ENCODE results near the gene CBFB.
A peak's percentile ranks its signal among the peaks of the same experiment; 100 is the strongest.

Gene CBFB

GRCh38 chr16:67147437-67148140 is 118.6 kb downstream of the CBFB start:
- ChIA-PET CTCF (no interaction called here), POLR2A (no interaction called here)
- H3K4me3 ChIP-seq (ENCODE audit: control insufficient read depth in 1 of 7, extremely low read depth in 1 of 7, insufficient read depth in 4 of 7, low read depth in 2 of 7, low read length in 6 of 7), result no peak overlapping the region
- DNase-seq, result no peak
- no peaks in the 10 kb centered on the region for H3K9me3 ChIP-seq (ENCODE audit: control extremely low read depth in 1 of 5, control insufficient read depth in 4 of 5, insufficient read depth in 2 of 5, low read depth in 1 of 5, low read length in 4 of 5)
- H3K27ac ChIP-seq (ENCODE audit: insufficient read depth in 1 of 2, low read depth in 1 of 2, low read length in 2 of 2, poor library complexity in 1 of 2, severe bottlenecking in 2 of 2), result no peak overlapping the region
- peaks cover 0 to 17% (median 0%) of the 10 kb centered on the region in 5 experiments for H3K27me3 ChIP-seq (replicated peaks in 2 of 5; ENCODE audit: control insufficient read depth in 4 of 5, insufficient read depth in 5 of 5, low read length in 4 of 5)
- 97% methylated on average over 4 of the region's 4 CpGs for WGBS (ENCODE audit: insufficient coverage)
- H3K4me1 ChIP-seq (ENCODE audit: control extremely low read depth in 1 of 4, control insufficient read depth in 4 of 4, insufficient read depth in 4 of 4, low read length in 3 of 4), result peaks cover 0 to 11% (median 10%) of the 10 kb centered on the region in 4 experiments
- H3K36me3 ChIP-seq (ENCODE audit: control insufficient read depth in 4 of 4, insufficient read depth in 4 of 4, low read length in 3 of 4), result peaks cover 13 to 64% (median 54%) of the 10 kb centered on the region in 4 experiments

DNA sequence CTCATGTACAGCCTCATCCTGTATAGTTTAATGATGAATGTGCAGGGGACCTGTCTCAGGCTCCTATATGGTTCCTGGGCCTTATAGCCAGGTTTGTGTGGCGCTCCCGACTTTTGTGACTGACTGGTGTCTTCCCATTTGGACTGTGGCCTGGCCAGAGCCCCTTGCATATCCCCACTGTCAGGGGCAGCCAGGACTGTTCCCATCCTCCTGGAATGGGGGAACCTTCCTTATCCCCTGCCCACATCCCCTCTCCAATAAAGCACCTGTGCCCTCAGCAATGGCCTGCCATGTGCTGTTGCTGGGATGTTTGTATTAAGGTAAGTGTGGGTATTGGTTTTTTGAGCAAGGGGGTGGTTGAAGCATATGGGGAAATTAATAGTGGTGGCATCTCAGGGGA is 119.3 kb downstream of the CBFB start:
- ChIA-PET CTCF (interaction anchor here (3.9 kb wide), 1 partner anchor 9 kb away, joined by 19 read pairs; no protein-coding TSS in a partner anchor), POLR2A (no interaction called here)
- no peak for DNase-seq
- peaks cover 0 to 11% (median 10%) of the 10 kb centered on the region in 4 experiments for H3K4me1 ChIP-seq (ENCODE audit: control extremely low read depth in 1 of 4, control insufficient read depth in 4 of 4, insufficient read depth in 4 of 4, low read length in 3 of 4)
- no peaks in the 10 kb centered on the region for H3K9me3 ChIP-seq (ENCODE audit: control extremely low read depth in 1 of 5, control insufficient read depth in 4 of 5, insufficient read depth in 2 of 5, low read depth in 1 of 5, low read length in 4 of 5)
- 89% methylated on average over 2 of the region's 2 CpGs for WGBS (ENCODE audit: insufficient coverage)
- peaks cover 13 to 58% (median 49%) of the 10 kb centered on the region in 4 experiments for H3K36me3 ChIP-seq (ENCODE audit: control insufficient read depth in 4 of 4, insufficient read depth in 4 of 4, low read length in 3 of 4)
- peaks cover 0 to 17% (median 3%) of the 10 kb centered on the region in 5 experiments for H3K27me3 ChIP-seq (replicated peaks in 2 of 5; ENCODE audit: control insufficient read depth in 4 of 5, insufficient read depth in 5 of 5, low read length in 4 of 5)
- H3K4me3 ChIP-seq (ENCODE audit: control insufficient read depth in 1 of 7, extremely low read depth in 1 of 7, insufficient read depth in 4 of 7, low read depth in 2 of 7, low read length in 6 of 7), result no peak overlapping the region
- H3K27ac ChIP-seq (ENCODE audit: insufficient read depth in 1 of 2, low read depth in 1 of 2, low read length in 2 of 2, poor library complexity in 1 of 2, severe bottlenecking in 2 of 2), result no peak overlapping the region

DNA sequence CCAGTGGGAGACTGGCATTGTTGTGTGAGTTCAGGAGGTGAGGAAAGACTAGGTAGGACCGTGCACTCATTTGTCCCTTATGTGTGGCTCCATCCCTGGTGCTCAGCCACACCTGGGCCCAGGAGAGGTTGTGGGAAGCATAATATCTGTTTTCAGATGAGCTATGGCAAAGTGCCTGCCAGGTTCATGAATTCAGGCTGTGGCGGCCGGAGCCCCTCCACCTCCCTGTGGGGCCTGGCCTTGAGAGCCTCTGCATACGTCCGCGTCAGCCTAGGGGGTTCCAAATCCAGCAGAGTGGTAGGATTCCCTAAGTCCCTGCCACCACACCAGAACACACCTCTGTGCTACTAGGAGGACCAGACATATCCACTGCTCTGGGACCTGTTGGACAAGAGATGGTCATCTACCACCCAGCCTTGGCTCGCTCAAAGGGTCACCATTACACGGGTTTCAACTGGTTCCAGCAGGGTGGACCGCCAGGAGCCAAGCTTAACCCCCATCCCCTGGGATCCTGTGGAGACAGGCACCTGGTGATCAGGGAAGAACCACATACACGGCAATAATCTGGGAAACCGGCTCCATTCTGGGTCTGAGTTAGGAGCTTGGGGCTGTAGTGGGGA is 119.8 kb downstream of the CBFB start:
- no peak overlapping the region for H3K4me3 ChIP-seq (ENCODE audit: control insufficient read depth in 1 of 7, extremely low read depth in 1 of 7, insufficient read depth in 4 of 7, low read depth in 2 of 7, low read length in 6 of 7)
- no peak overlapping the region for H3K27ac ChIP-seq (ENCODE audit: insufficient read depth in 1 of 2, low read depth in 1 of 2, low read length in 2 of 2, poor library complexity in 1 of 2, severe bottlenecking in 2 of 2)
- ChIA-PET CTCF (interaction anchor here (1.1 to 3.9 kb wide), 4 partner anchors 9 to 131 kb away, joined by 3 to 19 read pairs (median 4); no protein-coding TSS in a partner anchor), POLR2A (no interaction called here)
- H3K9me3 ChIP-seq (ENCODE audit: control extremely low read depth in 1 of 5, control insufficient read depth in 4 of 5, insufficient read depth in 2 of 5, low read depth in 1 of 5, low read length in 4 of 5), result no peaks in the 10 kb centered on the region
- 100% methylated on average over 10 of the region's 11 CpGs for WGBS (ENCODE audit: insufficient coverage)
- peaks cover 10 to 53% (median 45%) of the 10 kb centered on the region in 4 experiments for H3K36me3 ChIP-seq (ENCODE audit: control insufficient read depth in 4 of 4, insufficient read depth in 4 of 4, low read length in 3 of 4)
- H3K4me1 ChIP-seq (ENCODE audit: control extremely low read depth in 1 of 4, control insufficient read depth in 4 of 4, insufficient read depth in 4 of 4, low read length in 3 of 4), result peaks cover 0 to 15% (median 13%) of the 10 kb centered on the region in 4 experiments
- peaks cover 0 to 17% (median 3%) of the 10 kb centered on the region in 5 experiments for H3K27me3 ChIP-seq (replicated peaks in 2 of 5; ENCODE audit: control insufficient read depth in 4 of 5, insufficient read depth in 5 of 5, low read length in 4 of 5)
- no peak for DNase-seq

- ChIA-PET POLR2A (no interaction called here), CTCF (interaction anchor here (1.1 to 3.9 kb wide), 4 partner anchors 10 to 132 kb away, joined by 3 to 19 read pairs (median 4); no protein-coding TSS in a partner anchor)
- no peaks in the 10 kb centered on the region for H3K9me3 ChIP-seq (ENCODE audit: control extremely low read depth in 1 of 5, control insufficient read depth in 4 of 5, insufficient read depth in 2 of 5, low read depth in 1 of 5, low read length in 4 of 5)
- H3K36me3 ChIP-seq (ENCODE audit: control insufficient read depth in 4 of 4, insufficient read depth in 4 of 4, low read length in 3 of 4), result peaks cover 5 to 47% (median 38%) of the 10 kb centered on the region in 4 experiments
- peaks cover 0 to 19% (median 15%) of the 10 kb centered on the region in 4 experiments for H3K4me1 ChIP-seq (ENCODE audit: control extremely low read depth in 1 of 4, control insufficient read depth in 4 of 4, insufficient read depth in 4 of 4, low read length in 3 of 4)
- H3K27me3 ChIP-seq (replicated peaks in 2 of 5; ENCODE audit: control insufficient read depth in 4 of 5, insufficient read depth in 5 of 5, low read length in 4 of 5), result peaks cover 0 to 19% (median 4%) of the 10 kb centered on the region in 5 experiments
- DNase-seq, result no peak
- H3K4me3 ChIP-seq (ENCODE audit: control insufficient read depth in 1 of 7, extremely low read depth in 1 of 7, insufficient read depth in 4 of 7, low read depth in 2 of 7, low read length in 6 of 7), result peak overlapping the region in 2 of 7 experiments; percentile 78 to 82
- no peak overlapping the region for H3K27ac ChIP-seq (ENCODE audit: insufficient read depth in 1 of 2, low read depth in 1 of 2, low read length in 2 of 2, poor library complexity in 1 of 2, severe bottlenecking in 2 of 2)
- 82% methylated on average over 76 of the region's 77 CpGs for WGBS (ENCODE audit: insufficient coverage)
Measured at GRCh38 chr16:67149276-67150046, 120.5 kb downstream of the CBFB start.

DNA sequence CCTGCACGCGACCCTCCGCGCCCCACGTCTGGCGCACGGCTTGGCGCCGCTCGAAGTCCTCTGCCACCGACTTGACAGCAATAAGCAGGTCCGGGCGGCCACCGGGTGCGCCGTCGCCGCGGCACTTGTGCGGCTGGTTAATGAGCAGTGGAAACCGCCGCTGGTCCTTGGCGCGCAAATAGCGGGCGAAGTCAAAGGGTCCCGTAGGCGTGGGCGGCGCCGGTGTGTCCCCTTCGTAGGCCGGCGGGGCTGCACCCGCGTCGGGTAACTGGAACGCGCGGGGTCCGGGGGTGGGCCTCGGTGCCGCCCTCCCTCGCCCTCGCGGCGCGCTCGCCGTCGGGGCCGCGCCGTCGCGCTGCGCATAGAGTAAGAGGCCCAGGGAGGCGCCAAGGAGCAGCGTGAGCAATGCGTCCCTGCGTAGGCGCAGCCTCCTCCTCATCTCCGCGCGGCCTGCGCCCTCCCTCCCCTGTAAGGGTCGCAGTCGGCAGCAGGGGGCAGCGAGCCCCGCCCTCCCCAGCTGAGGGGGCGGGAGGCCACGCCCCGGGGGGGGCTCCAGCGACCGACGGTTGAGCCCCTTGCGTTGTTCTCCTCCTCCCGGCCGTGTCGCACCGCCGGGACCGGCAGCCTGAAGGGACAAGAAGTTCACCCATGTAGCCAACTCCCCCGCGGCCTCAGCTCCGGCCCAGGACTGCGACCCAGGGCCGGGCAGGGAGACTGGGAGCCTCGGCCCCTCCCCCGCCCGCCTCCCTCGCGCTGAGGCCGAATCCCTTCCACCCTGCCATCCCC is 121.3 kb downstream of the CBFB start:
- 9% methylated on average over 78 of the region's 94 CpGs for WGBS (ENCODE audit: insufficient coverage)
- ChIA-PET POLR2A (no interaction called here), CTCF (interaction anchor here (0.8 to 6.1 kb wide), 13 partner anchors 10 to 188 kb away, joined by 3 to 53 read pairs (median 7); partner anchors contain the start of genes FBXL8 and TRADD)
- peaks cover 5 to 39% (median 31%) of the 10 kb centered on the region in 4 experiments for H3K36me3 ChIP-seq (ENCODE audit: control insufficient read depth in 4 of 4, insufficient read depth in 4 of 4, low read length in 3 of 4)
- peaks cover 0 to 27% (median 5%) of the 10 kb centered on the region in 5 experiments for H3K27me3 ChIP-seq (replicated peaks in 2 of 5; ENCODE audit: control insufficient read depth in 4 of 5, insufficient read depth in 5 of 5, low read length in 4 of 5)
- no peak overlapping the region for H3K27ac ChIP-seq (ENCODE audit: insufficient read depth in 1 of 2, low read depth in 1 of 2, low read length in 2 of 2, poor library complexity in 1 of 2, severe bottlenecking in 2 of 2)
- DNase-seq, result peak; percentile 65 to 80 (median 73)
- peaks cover 0 to 4% (median 0%) of the 10 kb centered on the region in 5 experiments for H3K9me3 ChIP-seq (ENCODE audit: control extremely low read depth in 1 of 5, control insufficient read depth in 4 of 5, insufficient read depth in 2 of 5, low read depth in 1 of 5, low read length in 4 of 5)
- H3K4me3 ChIP-seq (ENCODE audit: control insufficient read depth in 1 of 7, extremely low read depth in 1 of 7, insufficient read depth in 4 of 7, low read depth in 2 of 7, low read length in 6 of 7), result peak overlapping the region; percentile 29 to 82 (median 56)
- H3K4me1 ChIP-seq (ENCODE audit: control extremely low read depth in 1 of 4, control insufficient read depth in 4 of 4, insufficient read depth in 4 of 4, low read length in 3 of 4), result peaks cover 0 to 24% (median 17%) of the 10 kb centered on the region in 4 experiments

Data from common myeloid progenitor, CD34-positive (primary cell).